Type B pancreatic cell (in vitro differentiated cells): ENCODE results near the gene AQP12B. TPM values are rescaled to one million over a fixed set of nuclear protein-coding genes. Genes with fewer than 3 reads are reported as not detected.

Source experiments
- DNase-seq: peaks from one replicate; pipeline ENCODE4 v3.0.0; 2021; ENCODE audit warnings: mixed read lengths; ENCODE audit not compliant: unreplicated experiment; ENCODE audit errors: extremely low spot score
- H3K27ac Mint-ChIP-seq: 2 replicates; pipeline ENCODE4 v1.8.0; 2021; ENCODE audit warnings: mild to moderate bottlenecking, mixed read lengths
- H3K27me3 Mint-ChIP-seq: 2 replicates; pipeline ENCODE4 v1.8.0; 2021; ENCODE audit warnings: mixed read lengths
- H3K36me3 Mint-ChIP-seq: 2 replicates; pipeline ENCODE4 v1.8.0; 2021; ENCODE audit warnings: mixed read lengths
- H3K4me1 Mint-ChIP-seq: one replicate; pipeline ENCODE4 v1.8.0; 2021; ENCODE audit warnings: mixed read lengths; ENCODE audit not compliant: unreplicated experiment
- H3K4me3 Mint-ChIP-seq: 2 replicates; pipeline ENCODE4 v1.8.0; 2021; ENCODE audit warnings: mild to moderate bottlenecking, mixed read lengths
- H3K9me3 Mint-ChIP-seq: 2 replicates; pipeline ENCODE4 v1.8.0; 2021; ENCODE audit warnings: mixed read lengths
- total RNA-seq: library from RNA; stranded (reverse); gene quantifications from 2 replicates; pipeline ENCODE4 v1.2.1, GENCODE V29; 2021; ENCODE audit warnings: low replicate concordance
- TF ChIP-seq, protein P1 (sequence below): fragments of 200-600 bp; sonication (generic); conservative IDR thresholded peaks from 2 replicates; pipeline ENCODE4 v1.5.0; 2021; ENCODE audit warnings: antibody characterized with exemption, mild to moderate bottlenecking

The AQP12B gene
- total RNA-seq, 1 donor from 2014 or later: 0.43 TPM

GRCh38 chr2:240719676-240720545, 37.2 kb upstream of the AQP12B start:
- Mint-ChIP-seq H3K4me1 (no peaks in the 10 kb centered on the region), H3K36me3 (no peaks in the 10 kb centered on the region), H3K4me3 (no peak overlapping the region), H3K27me3 (no peaks in the 10 kb centered on the region), H3K27ac (no peak overlapping the region), H3K9me3 (no peaks in the 10 kb centered on the region)
- no peak for DNase-seq
- TF ChIP-seq, protein P1, sequence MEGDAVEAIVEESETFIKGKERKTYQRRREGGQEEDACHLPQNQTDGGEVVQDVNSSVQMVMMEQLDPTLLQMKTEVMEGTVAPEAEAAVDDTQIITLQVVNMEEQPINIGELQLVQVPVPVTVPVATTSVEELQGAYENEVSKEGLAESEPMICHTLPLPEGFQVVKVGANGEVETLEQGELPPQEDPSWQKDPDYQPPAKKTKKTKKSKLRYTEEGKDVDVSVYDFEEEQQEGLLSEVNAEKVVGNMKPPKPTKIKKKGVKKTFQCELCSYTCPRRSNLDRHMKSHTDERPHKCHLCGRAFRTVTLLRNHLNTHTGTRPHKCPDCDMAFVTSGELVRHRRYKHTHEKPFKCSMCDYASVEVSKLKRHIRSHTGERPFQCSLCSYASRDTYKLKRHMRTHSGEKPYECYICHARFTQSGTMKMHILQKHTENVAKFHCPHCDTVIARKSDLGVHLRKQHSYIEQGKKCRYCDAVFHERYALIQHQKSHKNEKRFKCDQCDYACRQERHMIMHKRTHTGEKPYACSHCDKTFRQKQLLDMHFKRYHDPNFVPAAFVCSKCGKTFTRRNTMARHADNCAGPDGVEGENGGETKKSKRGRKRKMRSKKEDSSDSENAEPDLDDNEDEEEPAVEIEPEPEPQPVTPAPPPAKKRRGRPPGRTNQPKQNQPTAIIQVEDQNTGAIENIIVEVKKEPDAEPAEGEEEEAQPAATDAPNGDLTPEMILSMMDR: no peak

DNA sequence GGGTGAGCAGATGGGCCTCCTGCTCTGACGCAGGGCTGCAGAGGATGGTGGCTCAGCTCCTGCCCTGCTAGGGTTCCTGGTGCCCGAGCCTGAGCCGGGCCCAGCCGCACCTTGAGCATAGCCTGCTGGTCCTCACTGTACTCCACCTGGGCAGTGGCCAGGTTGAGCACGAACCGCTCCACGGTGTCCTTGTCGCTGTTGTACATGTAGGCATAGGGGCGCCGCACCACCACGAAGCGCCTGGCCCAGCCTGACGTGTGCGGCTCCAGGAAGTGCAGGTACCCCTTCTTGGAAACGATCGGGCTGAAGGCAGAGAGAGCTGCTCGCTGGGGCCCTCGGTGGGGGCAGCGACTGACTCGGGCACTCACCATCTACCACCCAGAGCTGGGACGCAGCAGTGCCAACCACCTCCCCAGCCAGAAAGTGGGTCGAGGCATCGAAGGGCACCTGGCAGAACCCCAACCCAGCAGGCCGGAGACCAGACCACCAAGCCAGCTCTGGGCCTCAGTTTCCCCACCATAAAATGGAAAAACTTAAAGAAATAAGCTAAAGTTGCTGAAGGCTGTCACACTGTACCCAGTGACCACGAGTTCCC, 36.3 kb upstream of the AQP12B start:
- Mint-ChIP-seq H3K27ac (no peak overlapping the region), H3K27me3 (no peaks in the 10 kb centered on the region), H3K4me3 (no peak overlapping the region), H3K36me3 (no peaks in the 10 kb centered on the region), H3K4me1 (no peaks in the 10 kb centered on the region), H3K9me3 (no peaks in the 10 kb centered on the region)
- TF ChIP-seq, protein P1: no peak
- DNase-seq: no peak

DNA sequence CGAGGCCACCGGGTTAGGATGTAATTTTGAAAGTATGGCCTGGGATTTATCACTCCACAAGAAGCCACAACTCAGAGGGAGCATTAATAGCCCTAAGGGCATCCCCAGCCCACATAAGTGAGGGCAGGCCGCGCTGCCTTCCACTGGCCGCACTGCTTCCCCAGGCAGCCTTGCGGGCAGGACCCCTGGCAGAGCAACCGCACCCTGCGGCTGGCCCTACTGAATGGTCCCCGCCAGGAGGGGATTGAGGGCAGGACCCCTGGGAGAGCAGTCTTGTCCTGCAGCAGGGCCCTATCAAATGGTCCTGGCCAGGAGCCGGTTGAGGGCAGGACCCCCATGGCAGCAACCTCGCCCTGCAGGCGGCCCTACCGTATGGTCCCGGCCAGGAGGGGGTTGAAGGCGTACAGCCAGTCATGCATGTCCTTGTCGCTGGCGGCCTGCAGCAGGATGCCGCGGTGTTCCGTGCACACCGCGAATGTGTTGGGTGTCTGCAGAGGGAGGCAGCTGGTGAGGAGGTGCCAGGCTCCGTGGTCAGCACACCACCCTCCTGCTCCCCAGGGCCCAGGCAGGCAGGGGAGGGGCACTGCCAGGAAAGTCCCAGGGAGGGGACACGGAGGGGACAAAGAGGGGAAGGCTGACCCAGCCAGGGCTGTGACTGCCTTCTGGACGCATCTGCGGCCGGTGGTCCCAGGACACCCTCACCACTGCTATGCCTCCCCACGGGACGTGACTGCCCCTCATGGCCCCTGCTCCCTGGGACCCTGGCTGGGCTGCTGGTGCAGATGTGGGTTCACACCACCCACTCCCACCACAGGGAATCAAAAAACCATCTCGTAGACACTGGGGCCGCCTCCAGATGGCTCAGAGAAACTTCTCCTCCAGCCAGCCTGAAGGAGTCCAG, 35.2 kb upstream of the AQP12B start:
- TF ChIP-seq, protein P1: no peak
- Mint-ChIP-seq H3K9me3 (no peaks in the 10 kb centered on the region), H3K4me1 (no peaks in the 10 kb centered on the region), H3K27me3 (no peaks in the 10 kb centered on the region), H3K36me3 (no peaks in the 10 kb centered on the region), H3K27ac (no peak overlapping the region), H3K4me3 (no peak overlapping the region)
- no peak for DNase-seq

GRCh38 chr2:240717181-240717641, 34.5 kb upstream of the AQP12B start:
- TF ChIP-seq, protein P1: no peak
- no peaks in the 10 kb centered on the region for H3K4me1 Mint-ChIP-seq
- no peak overlapping the region for H3K4me3 Mint-ChIP-seq
- H3K9me3 Mint-ChIP-seq: no peaks in the 10 kb centered on the region
- H3K36me3 Mint-ChIP-seq: no peaks in the 10 kb centered on the region
- DNase-seq: no peak
- H3K27me3 Mint-ChIP-seq: no peaks in the 10 kb centered on the region
- H3K27ac Mint-ChIP-seq: no peak overlapping the region

- no peak overlapping the region for H3K4me3 Mint-ChIP-seq
- H3K27ac Mint-ChIP-seq: peak overlapping the region; percentile 66
- H3K4me1 Mint-ChIP-seq: no peaks in the 10 kb centered on the region
- no peak for DNase-seq
- TF ChIP-seq, protein P1: no peak
- no peaks in the 10 kb centered on the region for H3K9me3 Mint-ChIP-seq
- H3K36me3 Mint-ChIP-seq: no peaks in the 10 kb centered on the region
- no peaks in the 10 kb centered on the region for H3K27me3 Mint-ChIP-seq
Measured at GRCh38 chr2:240716130-240716798, 33.6 kb upstream of the AQP12B start.
